HepG2 (cell line): Measurements from ENCODE around the gene VARS1. TPM values are rescaled to one million over a fixed set of nuclear protein-coding genes. Genes with fewer than 3 reads are reported as not detected.
"Not testable (repeated sequence)": the region's sequence is repeated elsewhere in the genome, so short reads cannot be mapped to it uniquely, and the experiment has no call there.

Source experiments
- ATAC-seq: fragments of 200-7000 bp; cut with Tn5 transposase; 3 replicates; pipeline ENCODE4 v1.9.1; 2020; ENCODE audit warnings: mild to moderate bottlenecking, moderate library complexity
- BruUV-seq: library from RNA; stranded (reverse); fragments of 400-500 nt; replicated peaks from 2 replicates; lab custom pipeline; 2021; lab: Mats Ljungman, UMichigan
- CTCF ChIA-PET: fragments of 300-600 bp; formaldehyde crosslinking; extraction: SDS; loops from one replicate; lab custom pipeline; 2021; ENCODE audit warnings: low total read pairs, inconsistent platforms, low intra/inter-chr PET ratio; lab: Yijun Ruan, JAX
- POLR2A ChIA-PET: fragments of 350-600 bp; sonication (Branson Sonifier 250); formaldehyde crosslinking; loops from one replicate; lab custom pipeline; 2020; ENCODE audit warnings: antibody characterized with exemption, inconsistent platforms; lab: Yijun Ruan, JAX
- DNase-seq: peaks from one replicate; pipeline ENCODE4 v3.0.0-alpha.2; 2015; ENCODE audit warnings: low spot score
- FAIRE-seq: peaks from 3 replicates; lab custom pipeline; 2011; peaks lifted over from hg19 to GRCh38; lab: Jason Lieb, UNC
- H2AFZ ChIP-seq: one replicate; pipeline ENCODE4 v1.6.1; 2011; ENCODE audit warnings: low read length, inconsistent platforms
- H3K27ac ChIP-seq: fragments of 300-600 bp; 3 replicates; pipeline ENCODE4 v1.8.0; 2011; ENCODE audit warnings: mixed run types, mild to moderate bottlenecking, mixed read lengths, low read length, inconsistent platforms; ENCODE audit not compliant: insufficient read depth; ENCODE audit errors: extremely low read length
- H3K27me3 ChIP-seq, 2 experiments: fragments of 200-600 bp in 1 of 2; 2 replicates in 1 of 2; 3 replicates in 1 of 2; pipeline versions ENCODE4 v1.6.0 to v1.8.0; 2011; ENCODE audit warnings: low read length in 2 of 2, mild to moderate bottlenecking in 2 of 2, moderate library complexity in 2 of 2, inconsistent platforms in 1 of 2; ENCODE audit not compliant: insufficient read depth in 2 of 2, control insufficient read depth in 1 of 2
- H3K36me3 ChIP-seq, 2 experiments: fragments of 200-600 bp in 1 of 2; replicated peaks in 1 of 2; 2 replicates in 1 of 2; 3 replicates in 1 of 2; pipeline versions ENCODE4 v1.5.1 to v1.8.0; 2011; ENCODE audit warnings: low read length in 2 of 2, inconsistent platforms in 1 of 2; ENCODE audit not compliant: insufficient read depth in 2 of 2, control insufficient read depth in 1 of 2
- H3K4me1 ChIP-seq: 2 replicates; pipeline ENCODE4 v1.5.1; 2012; ENCODE audit warnings: low read length, inconsistent platforms; ENCODE audit not compliant: insufficient read depth
- H3K4me2 ChIP-seq: 2 replicates; pipeline ENCODE4 v1.6.0; 2011; ENCODE audit warnings: low read depth, low read length, inconsistent platforms
- H3K4me3 ChIP-seq, 3 experiments: fragments of 200-600 bp in 1 of 3; sonication (generic), shearing (Covaris generic) in 1 of 3; replicated peaks in 1 of 3; 2 replicates each; pipeline ENCODE4 v1.5.1; 2011 to 2016; ENCODE audit warnings: low read length in 3 of 3, inconsistent platforms in 2 of 3, low read depth in 2 of 3, mild to moderate bottlenecking in 2 of 3, control low read depth in 1 of 3, mixed read lengths in 1 of 3; ENCODE audit not compliant: insufficient read depth in 1 of 3
- H3K79me2 ChIP-seq: one replicate; pipeline ENCODE4 v1.6.1; 2011; ENCODE audit warnings: low read length, inconsistent platforms; ENCODE audit not compliant: insufficient read depth
- H3K9ac ChIP-seq: 2 replicates; pipeline ENCODE4 v1.6.0; 2011; ENCODE audit warnings: mild to moderate bottlenecking, low read depth, low read length, inconsistent platforms; ENCODE audit not compliant: insufficient read depth
- H3K9me3 ChIP-seq: 2 replicates; pipeline ENCODE4 v1.5.1; 2012; ENCODE audit warnings: mild to moderate bottlenecking, low read length
- H4K20me1 ChIP-seq: 2 replicates; pipeline ENCODE4 v1.6.0; 2011; ENCODE audit warnings: inconsistent platforms, mild to moderate bottlenecking, low read length, moderate library complexity; ENCODE audit not compliant: insufficient read depth
- E2F1 ChIP-seq: sonication (generic); formaldehyde crosslinking; IDR thresholded peaks from 2 replicates; pipeline ENCODE4 v1.5.0; 2020; ENCODE audit warnings: missing genetic modification reagents
- ETV6 ChIP-seq: sonication (generic); formaldehyde crosslinking; conservative IDR thresholded peaks from 2 replicates; pipeline ENCODE4 v1.4.0; 2020; ENCODE audit warnings: missing genetic modification reagents
- FOXC1 ChIP-seq: sonication (generic); formaldehyde crosslinking; IDR thresholded peaks from 2 replicates; pipeline ENCODE4 v1.8.0; 2022; ENCODE audit warnings: mild to moderate bottlenecking, missing genetic modification reagents, borderline replicate concordance
- ZC3H13 ChIP-seq: sonication (generic); formaldehyde crosslinking; IDR thresholded peaks from 2 replicates; pipeline ENCODE4 v1.8.1; 2023; ENCODE audit warnings: mild to moderate bottlenecking, missing genetic modification reagents, moderate library complexity
- ZKSCAN8 ChIP-seq: IDR thresholded peaks from 2 replicates; pipeline ENCODE4 v1.6.1; 2016; ENCODE audit warnings: borderline replicate concordance, missing genetic modification reagents, missing compliant biosample characterization
- ZNF121 ChIP-seq: sonication (generic); formaldehyde crosslinking; IDR thresholded peaks from 2 replicates; pipeline ENCODE4 v1.5.0; 2020; ENCODE audit warnings: mild to moderate bottlenecking, missing genetic modification reagents
- ZNF484 ChIP-seq: sonication (generic); formaldehyde crosslinking; IDR thresholded peaks from 2 replicates; pipeline ENCODE4 v1.5.1; 2020; ENCODE audit warnings: mild to moderate bottlenecking, low read depth, missing genetic modification reagents, borderline replicate concordance
- ZNF703 ChIP-seq: sonication (generic); formaldehyde crosslinking; IDR thresholded peaks from 2 replicates; pipeline ENCODE4 v1.5.1; 2020; ENCODE audit warnings: missing genetic modification reagents, mild to moderate bottlenecking, moderate library complexity, borderline replicate concordance
- ZNF841 ChIP-seq: sonication (generic); formaldehyde crosslinking; IDR thresholded peaks from 2 replicates; pipeline ENCODE4 v1.8.1; 2023; ENCODE audit warnings: missing genetic modification reagents, borderline replicate concordance
- WGBS: methylation state at CpG from one replicate; pipeline ENCODE4 v1.1.6; 2017; ENCODE audit warnings: low lambda C conversion rate; 5-methylcytosine and 5-hydroxymethylcytosine counted together
- in situ Hi-C: cut with HindIII; loops from 2 replicates; pipeline ENCODE4 v1.10.0; 2017; ENCODE audit warnings: low pct_unique_long_range_greater_than_20kb; ENCODE audit not compliant: extremely low pct_ligation_motif_present
- intact Hi-C: fragments of 100-400 bp; cut with micrococcal nuclease; formaldehyde crosslinking; loops from one replicate; pipeline ENCODE4 v1.10.0; 2022; ENCODE audit not compliant: unreplicated experiment
- polyA plus RNA-seq, 8 experiments: library from polyadenylated mRNA; depleted of rRNA in 3 of 8; stranded (reverse) in 7 of 8; unstranded in 1 of 8; fragments of >200 nt; fragmentation: Illumina TruSeq in 4 of 8; extraction: Trizol in 4 of 8; gene quantifications; 2 replicates each; pipeline versions ENCODE4 v1.2.1 to v1.2.3, GENCODE V29; 2011 to 2016; ENCODE audit warnings: low read depth in 4 of 8, missing spikeins in 1 of 8, mixed read lengths in 1 of 8; ENCODE audit not compliant: insufficient read depth in 1 of 8
- total RNA-seq, 5 experiments: library from RNA; depleted of rRNA; stranded (reverse); fragments of >200 nt; fragmentation: Illumina TruSeq; extraction: Trizol; gene quantifications; 2 replicates each; pipeline ENCODE4 v1.2.3, GENCODE V29; 2016; ENCODE audit warnings: low read depth in 1 of 5
- TF ChIP-seq, protein P1 (sequence below): sonication (generic); formaldehyde crosslinking; IDR thresholded peaks from 2 replicates; pipeline ENCODE4 v1.5.0; 2020; ENCODE audit warnings: mild to moderate bottlenecking, missing genetic modification reagents
- TF ChIP-seq, protein P2 (sequence below): sonication (generic); formaldehyde crosslinking; IDR thresholded peaks from 2 replicates; pipeline ENCODE4 v1.9.0; 2021; ENCODE audit warnings: missing genetic modification reagents, borderline replicate concordance

VARS1 gene
- total and polyA plus RNA-seq, 2 of the 13 experiments (the other 11 are each of a cell fraction or from before 2014, with no cell fraction given) = 14.7 to 56.1 TPM

DNA sequence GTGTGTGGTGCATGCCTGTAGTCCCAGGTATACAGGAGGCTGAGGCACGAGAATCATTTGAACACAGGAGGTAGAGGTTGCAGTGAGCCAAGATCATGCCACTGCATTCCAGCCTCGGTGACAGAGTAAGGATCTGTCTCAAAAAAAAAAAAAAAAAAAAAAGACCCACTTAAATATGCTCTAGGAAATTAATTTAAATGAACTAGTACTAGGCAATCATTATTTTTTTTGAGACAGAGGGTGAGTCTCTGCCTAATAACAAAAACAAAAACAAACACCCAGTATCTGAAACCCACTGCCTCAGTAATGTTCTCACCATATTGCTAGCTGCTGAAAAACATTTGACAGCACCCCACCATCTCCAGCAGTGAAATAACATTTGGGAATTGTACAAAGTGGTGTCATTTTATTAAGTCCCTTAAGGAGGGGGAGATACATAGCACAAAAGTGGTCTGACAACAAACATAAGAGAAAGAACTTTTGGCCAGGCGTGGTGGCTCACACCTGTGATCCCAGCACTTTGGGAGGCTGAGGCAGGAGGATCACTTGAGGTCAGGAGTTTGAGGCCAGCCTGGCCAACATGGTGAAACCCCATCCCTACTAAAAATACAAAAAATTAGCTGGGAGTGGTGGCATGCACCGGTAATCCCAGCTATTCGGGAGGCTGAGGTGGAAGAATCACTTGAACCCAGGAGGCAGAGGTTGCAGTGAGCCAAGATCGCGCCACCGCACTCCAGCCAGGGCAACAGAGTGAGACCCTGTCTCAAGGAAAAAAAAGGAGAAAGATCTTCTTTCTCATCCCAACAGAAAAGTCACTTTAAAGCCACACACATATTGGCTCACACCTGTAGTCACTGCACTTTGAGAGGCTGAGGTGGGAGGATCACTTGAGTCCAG lies 5.7 kb upstream of the VARS1 start:
- BruUV-seq, H3K4me3 ChIP-seq, H4K20me1 ChIP-seq, H3K27me3 ChIP-seq, intact Hi-C loops, ATAC-seq, H2AFZ ChIP-seq, H3K4me2 ChIP-seq, FAIRE-seq, in situ Hi-C loops, H3K9me3 ChIP-seq, DNase-seq, CTCF ChIA-PET, H3K9ac ChIP-seq, H3K27ac ChIP-seq: not testable (repeated sequence)
- POLR2A ChIA-PET = interaction anchor here (0.9 to 1.4 kb wide), 2 partner anchors 26 to 61 kb away, joined by 5 read pairs; partner anchors contain the start of genes HSPA1B and NEU1
- peaks cover 10% of the 10 kb centered on the region for H3K79me2 ChIP-seq
- TF ChIP-seq ZNF121 (CRISPR knock-in tag) = peak; percentile 66
- TF ChIP-seq, protein P1, sequence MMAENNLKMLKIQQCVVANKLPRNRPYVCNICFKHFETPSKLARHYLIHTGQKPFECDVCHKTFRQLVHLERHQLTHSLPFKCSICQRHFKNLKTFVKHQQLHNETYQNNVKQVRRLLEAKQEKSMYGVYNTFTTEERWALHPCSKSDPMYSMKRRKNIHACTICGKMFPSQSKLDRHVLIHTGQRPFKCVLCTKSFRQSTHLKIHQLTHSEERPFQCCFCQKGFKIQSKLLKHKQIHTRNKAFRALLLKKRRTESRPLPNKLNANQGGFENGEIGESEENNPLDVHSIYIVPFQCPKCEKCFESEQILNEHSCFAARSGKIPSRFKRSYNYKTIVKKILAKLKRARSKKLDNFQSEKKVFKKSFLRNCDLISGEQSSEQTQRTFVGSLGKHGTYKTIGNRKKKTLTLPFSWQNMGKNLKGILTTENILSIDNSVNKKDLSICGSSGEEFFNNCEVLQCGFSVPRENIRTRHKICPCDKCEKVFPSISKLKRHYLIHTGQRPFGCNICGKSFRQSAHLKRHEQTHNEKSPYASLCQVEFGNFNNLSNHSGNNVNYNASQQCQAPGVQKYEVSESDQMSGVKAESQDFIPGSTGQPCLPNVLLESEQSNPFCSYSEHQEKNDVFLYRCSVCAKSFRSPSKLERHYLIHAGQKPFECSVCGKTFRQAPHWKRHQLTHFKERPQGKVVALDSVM = peak; percentile 61; the same call in 1 of the 2 replicates
- 93% methylated on average over 8 of the region's 8 CpGs for WGBS
- peaks cover 0 to 20% of the 10 kb centered on the region in 2 experiments; a peak in 3 of 5 replicates for H3K36me3 ChIP-seq
- H3K4me1 ChIP-seq = peaks cover 14% of the 10 kb centered on the region

DNA sequence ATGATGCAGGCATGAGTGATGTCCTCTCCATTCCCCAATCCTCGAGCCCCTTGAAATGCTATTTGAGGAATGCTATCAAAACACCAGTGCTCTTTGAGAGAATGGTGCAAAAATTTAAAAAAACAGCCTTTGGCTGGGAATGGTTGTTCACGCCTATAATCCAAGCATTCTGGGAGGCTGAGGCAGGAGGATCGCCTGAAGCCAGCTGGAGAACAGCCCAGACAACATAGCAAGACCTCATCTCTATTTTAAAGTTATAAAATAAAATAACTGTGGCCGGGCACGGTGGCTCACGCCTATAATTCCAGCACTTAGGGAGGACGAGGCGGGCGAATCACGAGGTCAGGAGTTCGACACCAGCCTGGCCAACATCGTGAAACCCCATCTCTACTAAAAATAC lies 4.2 kb upstream of the VARS1 start:
- Histone ChIP-seq H2AFZ (no peak overlapping the region), H3K9ac (no peak overlapping the region), H3K36me3 (peaks cover 0 to 20% of the 10 kb centered on the region in 2 experiments; a peak in 3 of 5 replicates), H3K4me1 (peaks cover 6% of the 10 kb centered on the region), H3K79me2 (peaks cover 7% of the 10 kb centered on the region), H3K9me3 (no peaks in the 10 kb centered on the region), H3K27me3 (no peaks in the 10 kb centered on the region; a peak in 1 of 5 replicates), H3K4me2 (no peak overlapping the region), H3K27ac (no peak overlapping the region), H3K4me3 (no peak overlapping the region), H4K20me1 (no peaks in the 10 kb centered on the region)
- 97% methylated on average over 12 of the region's 12 CpGs for WGBS
- FAIRE-seq (no peak), ATAC-seq (no peak), DNase-seq (no peak)
- BruUV-seq = no TSS peak
- intact Hi-C loops (no loop called here), in situ Hi-C loops (no loop called here)
- CTCF ChIA-PET = no interaction called here
- POLR2A ChIA-PET = interaction anchor here (1.2 to 1.5 kb wide), 2 partner anchors 7 to 28 kb away, joined by 5 to 6 read pairs; partner anchors contain the start of genes HSPA1B and LSM2
- no peak for TF ChIP-seq ZNF484
- no peak for TF ChIP-seq ZNF703 (CRISPR knock-in tag)
- no peak for TF ChIP-seq ZC3H13
- no peak for TF ChIP-seq ZKSCAN8 (CRISPR knock-in tag)
- TF ChIP-seq ZNF841 (CRISPR knock-in tag) = no peak
- TF ChIP-seq FOXC1 (CRISPR knock-in tag) = no peak
- no peak for TF ChIP-seq E2F1 (CRISPR knock-in tag)
- TF ChIP-seq ETV6 = no peak
- TF ChIP-seq, protein P2, sequence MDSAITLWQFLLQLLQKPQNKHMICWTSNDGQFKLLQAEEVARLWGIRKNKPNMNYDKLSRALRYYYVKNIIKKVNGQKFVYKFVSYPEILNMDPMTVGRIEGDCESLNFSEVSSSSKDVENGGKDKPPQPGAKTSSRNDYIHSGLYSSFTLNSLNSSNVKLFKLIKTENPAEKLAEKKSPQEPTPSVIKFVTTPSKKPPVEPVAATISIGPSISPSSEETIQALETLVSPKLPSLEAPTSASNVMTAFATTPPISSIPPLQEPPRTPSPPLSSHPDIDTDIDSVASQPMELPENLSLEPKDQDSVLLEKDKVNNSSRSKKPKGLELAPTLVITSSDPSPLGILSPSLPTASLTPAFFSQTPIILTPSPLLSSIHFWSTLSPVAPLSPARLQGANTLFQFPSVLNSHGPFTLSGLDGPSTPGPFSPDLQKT (CRISPR knock-in tag) = no peak
